ENCODE results near the gene TMEM271.
"Not testable (repeated sequence)": the region's sequence is repeated elsewhere in the genome, so short reads cannot be mapped to it uniquely, and the experiment has no call there.

Gene TMEM271

GRCh38 chr4:561426-561825 lies 14.7 kb downstream of the TMEM271 start:
- no peak for DNase-seq (ENCODE audit: low read depth)

- DNase-seq (ENCODE audit: low read depth) = no peak
Observed at GRCh38 chr4:560731-561291, 15.3 kb downstream of the TMEM271 start.

GRCh38 chr4:560061-560460 lies 16.0 kb downstream of the TMEM271 start:
- DNase-seq (ENCODE audit: low read depth) = no peak

DNA sequence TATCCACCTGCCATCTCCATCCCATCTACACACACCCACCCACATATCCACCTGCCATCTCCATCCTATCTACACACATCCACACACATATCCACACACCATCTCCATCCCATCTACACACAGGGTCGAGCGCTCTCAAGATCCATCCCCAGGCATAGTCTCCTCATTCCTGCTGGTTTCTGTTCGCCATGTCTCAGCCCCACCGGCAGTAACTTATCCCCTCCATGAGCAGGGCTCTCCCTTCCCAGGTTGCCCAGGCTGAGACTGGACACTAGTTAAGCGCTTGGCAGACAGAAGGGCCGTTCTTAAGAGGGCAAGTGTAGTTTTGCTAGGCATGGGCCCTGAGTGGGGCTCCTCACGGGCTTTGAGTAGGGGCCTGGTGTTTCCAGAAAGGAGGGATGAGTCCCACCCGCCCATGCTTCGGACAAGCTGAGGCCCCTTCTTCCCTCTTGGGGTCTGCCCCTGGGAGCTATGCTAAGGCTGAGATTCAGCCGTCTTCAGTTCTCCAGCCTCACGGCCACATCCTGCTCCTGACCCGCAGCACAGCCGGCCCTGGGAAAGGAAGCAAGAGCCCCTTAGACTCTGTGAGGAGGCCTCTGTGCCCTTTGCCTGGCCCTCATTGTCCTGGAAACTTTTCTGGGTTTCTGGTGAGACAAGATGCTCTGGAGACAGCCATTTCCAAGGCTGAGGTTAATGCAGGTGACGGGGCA lies 20.4 kb downstream of the TMEM271 start:
- no peak for DNase-seq (ENCODE audit: low read depth)

- not testable (repeated sequence) for DNase-seq (ENCODE audit: low read depth)
Observed at GRCh38 chr4:554793-555320, 21.2 kb downstream of the TMEM271 start.

DNA sequence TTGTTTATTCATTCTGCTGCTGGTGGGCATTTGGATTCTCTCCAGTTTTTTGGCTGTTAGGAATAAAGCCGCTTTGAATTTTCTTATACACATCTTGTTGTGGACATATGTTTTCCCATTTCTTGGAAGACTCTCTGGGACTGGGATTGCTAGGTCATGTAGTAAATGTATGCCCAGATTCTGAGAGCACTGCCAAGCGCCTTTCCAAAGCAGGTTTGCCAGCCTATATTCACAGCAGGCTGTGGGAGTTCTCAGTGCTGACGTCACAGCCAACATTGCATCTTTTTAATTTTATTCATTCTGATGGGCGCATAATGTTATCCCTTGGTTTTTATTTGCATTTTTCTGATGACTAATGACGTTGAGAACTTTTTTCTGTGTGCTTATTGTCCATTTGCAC lies 24.1 kb downstream of the TMEM271 start:
- no peak for DNase-seq (ENCODE audit: low read depth)

DNA sequence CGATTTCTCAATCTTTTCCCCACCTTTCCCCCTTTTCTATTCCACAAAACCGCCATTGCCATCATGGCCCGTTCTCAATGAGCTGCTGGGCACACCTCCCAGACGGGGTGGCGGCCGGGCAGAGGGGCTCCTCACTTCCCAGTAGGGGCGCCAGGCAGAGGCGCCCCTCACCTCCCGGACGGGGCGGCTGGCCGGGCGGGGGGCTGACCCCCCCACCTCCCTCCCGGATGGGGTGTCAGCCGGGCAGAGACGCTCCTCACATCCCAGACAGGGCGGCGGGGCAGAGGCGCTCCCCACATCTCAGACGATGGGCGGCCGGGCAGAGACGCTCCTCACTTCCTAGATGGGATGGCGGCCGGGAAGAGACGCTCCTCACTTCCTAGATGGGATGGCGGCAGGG lies 25.8 kb downstream of the TMEM271 start:
- DNase-seq (ENCODE audit: low read depth) = not testable (repeated sequence)

- no peak for DNase-seq (ENCODE audit: low read depth)
Observed at GRCh38 chr4:548976-549375, 27.1 kb downstream of the TMEM271 start.

DNA sequence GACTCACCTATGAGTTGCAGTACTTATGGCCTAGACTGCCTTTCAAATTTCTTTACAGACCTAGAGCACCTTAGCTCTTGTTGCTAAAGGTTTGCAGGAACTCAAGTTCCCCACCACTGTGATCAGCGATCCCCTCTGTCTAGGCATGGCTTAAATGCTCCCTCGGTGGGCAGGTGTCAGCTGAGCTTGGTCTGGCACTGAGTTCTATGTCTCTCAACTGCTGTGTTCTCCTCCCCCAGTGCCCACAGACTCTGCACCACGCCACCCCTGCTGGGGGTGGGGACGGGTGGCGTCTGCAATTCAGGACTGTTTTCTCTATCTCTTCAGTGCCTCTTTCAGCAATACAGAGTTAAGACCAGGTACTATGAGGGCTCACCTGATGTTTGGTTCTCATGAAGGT lies 30.5 kb downstream of the TMEM271 start:
- no peak for DNase-seq (ENCODE audit: low read depth)

- no peak for DNase-seq (ENCODE audit: low read depth)
Observed at GRCh38 chr4:544386-545105, 31.5 kb downstream of the TMEM271 start.

GRCh38 chr4:541271-541670 lies 34.8 kb downstream of the TMEM271 start:
- no peak for DNase-seq (ENCODE audit: low read depth)

DNA sequence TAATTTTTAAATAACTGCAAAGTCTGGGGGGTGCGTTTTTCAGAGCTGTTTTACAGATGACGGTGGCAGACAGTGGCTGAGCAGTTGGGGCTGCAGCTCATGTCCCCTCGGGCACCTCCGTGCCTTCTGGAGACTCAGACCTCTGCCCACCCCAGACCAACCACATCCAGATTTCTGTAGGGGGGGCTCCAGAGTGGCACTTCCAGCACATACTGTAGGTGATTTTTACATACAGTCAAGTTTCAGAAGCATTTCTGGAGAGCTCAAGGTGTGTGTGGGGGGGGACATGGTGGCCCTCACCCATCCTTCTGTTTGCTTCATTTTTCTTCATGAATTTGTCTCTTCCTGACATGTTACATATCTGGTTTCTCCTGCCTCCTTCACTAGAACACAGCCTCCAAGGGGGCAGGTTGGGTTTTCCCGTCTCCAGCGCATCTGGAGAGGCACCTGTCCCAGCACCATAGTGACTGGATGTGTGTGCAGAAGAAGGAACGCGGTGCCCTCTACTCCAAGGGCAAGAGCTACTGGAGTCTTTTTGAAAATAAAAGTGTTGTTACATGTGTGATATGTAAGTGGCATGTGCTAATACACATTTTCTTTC lies 37.5 kb downstream of the TMEM271 start:
- no peak for DNase-seq (ENCODE audit: low read depth)

GRCh38 chr4:537436-538264 lies 38.4 kb downstream of the TMEM271 start:
- DNase-seq (ENCODE audit: low read depth) = no peak

- DNase-seq (ENCODE audit: low read depth) = no peak
Observed at GRCh38 chr4:536351-536972, 39.6 kb downstream of the TMEM271 start.

- no peak for DNase-seq (ENCODE audit: low read depth)
Observed at GRCh38 chr4:535924-536281, 40.2 kb downstream of the TMEM271 start.

- DNase-seq (ENCODE audit: low read depth) = no peak
Observed at GRCh38 chr4:535181-535923, 40.7 kb downstream of the TMEM271 start.

- no peak for DNase-seq (ENCODE audit: low read depth)
Observed at GRCh38 chr4:534576-535151, 41.4 kb downstream of the TMEM271 start.

GRCh38 chr4:534101-534575 lies 42.0 kb downstream of the TMEM271 start:
- no peak for DNase-seq (ENCODE audit: low read depth)

GRCh38 chr4:533318-534100 lies 42.6 kb downstream of the TMEM271 start:
- DNase-seq (ENCODE audit: low read depth) = no peak
